Measurements from ENCODE around the gene BLMH. TPM values are rescaled to one million over a fixed set of nuclear protein-coding genes. Genes with fewer than 3 reads are reported as not detected.

Gene BLMH
- total and polyA plus RNA-seq, 2 donors (not counting 3 experiments of a cell fraction or from before 2014, with no cell fraction given) = 24.6 to 65.8 TPM

GRCh38 chr17:30274887-30275286 is 16.9 kb downstream of the BLMH start:
- no peaks in the 10 kb centered on the region for H3K9me1 ChIP-seq (replicated peaks; ENCODE audit: control insufficient read depth, extremely low read depth, insufficient read depth, low read length)
- H3K4me3 ChIP-seq (replicated peaks in 1 of 3; ENCODE audit: insufficient read depth in 1 of 3, low read depth in 1 of 3, low read length in 3 of 3) = no peak overlapping the region
- H3K27ac ChIP-seq (ENCODE audit: insufficient read depth, low read depth, low read length) = no peak overlapping the region
- no peaks in the 10 kb centered on the region for H4K20me1 ChIP-seq (replicated peaks; ENCODE audit: control insufficient read depth, extremely low read depth, insufficient read depth, low read length)
- POLR2A ChIA-PET = no interaction called here
- CTCF ChIA-PET = interaction anchor here (1.1 to 1.9 kb wide), 2 partner anchors 150 to 170 kb away, joined by 4 to 14 read pairs; no protein-coding TSS in a partner anchor
- FAIRE-seq (no peak), DNase-seq (ENCODE audit: low read depth, low spot score) (no peak)
- dilution Hi-C loops (cut with MboI; ENCODE audit: extremely low pct_ligation_motif_present, low sequenced_read_pairs) = no loop called here
- H2AFZ ChIP-seq (ENCODE audit: low read depth, low read length) = no peak overlapping the region
- H3K4me2 ChIP-seq (ENCODE audit: insufficient read depth, low read length) = no peak overlapping the region
- H3K9ac ChIP-seq (replicated peaks; ENCODE audit: extremely low read depth, insufficient read depth, low read length) = no peak overlapping the region
- BruUV-seq (replicated peaks) = no TSS peak
- peaks cover 5% of the 10 kb centered on the region for H3K4me1 ChIP-seq (ENCODE audit: control insufficient read depth, extremely low read depth, insufficient read depth, low read length)
- H3K36me3 ChIP-seq (ENCODE audit: control insufficient read depth in 2 of 2, extremely low read depth in 1 of 2, insufficient read depth in 2 of 2, low read length in 2 of 2) = peaks cover 14 to 17% of the 10 kb centered on the region in 2 experiments
- no peaks in the 10 kb centered on the region for H3K27me3 ChIP-seq (ENCODE audit: control insufficient read depth in 2 of 2, insufficient read depth in 2 of 2, low read length in 2 of 2)
- intact Hi-C loops (cut with micrococcal nuclease) = no loop called here
- no peaks in the 10 kb centered on the region for H3K79me2 ChIP-seq (ENCODE audit: control insufficient read depth, insufficient read depth, low read length)
- no peak for TF ChIP-seq GATA2 (IDR thresholded peaks at IDR 0.05; ENCODE audit: insufficient read depth, insufficient read length, low read depth, low read length)
- no peak for TF ChIP-seq CTCF (IDR thresholded peaks at IDR 0.05; ENCODE audit: extremely low read depth in 1 of 2, insufficient read depth in 1 of 2, low read depth in 1 of 2, low read length in 2 of 2)
- TF ChIP-seq MYC (IDR thresholded peaks at IDR 0.05; ENCODE audit: low read depth, low read length) = no peak
- no peak for TF ChIP-seq EZH2 (IDR thresholded peaks at IDR 0.05; ENCODE audit: borderline replicate concordance, low read depth, low read length, severe bottlenecking)
- no peak for TF ChIP-seq POLR2AphosphoS5 (IDR thresholded peaks at IDR 0.05; ENCODE audit: insufficient read depth, low read depth, low read length)
- TF ChIP-seq, protein P1, sequence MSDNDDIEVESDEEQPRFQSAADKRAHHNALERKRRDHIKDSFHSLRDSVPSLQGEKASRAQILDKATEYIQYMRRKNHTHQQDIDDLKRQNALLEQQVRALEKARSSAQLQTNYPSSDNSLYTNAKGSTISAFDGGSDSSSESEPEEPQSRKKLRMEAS (IDR thresholded peaks at IDR 0.05; ENCODE audit: insufficient read depth, insufficient read length) = no peak
- H3K9me3 ChIP-seq (replicated peaks; ENCODE audit: control insufficient read depth, insufficient read depth, low read length) = no peaks in the 10 kb centered on the region

Measured in endothelial cell of umbilical vein (primary cell).